UCSD-AML1 (cell line): ENCODE data around the gene HEATR1.
"Not testable (repeated sequence)": the region's sequence is repeated elsewhere in the genome, so short reads cannot be mapped to it uniquely, and the experiment has no call there.

Experiments
- DNase-seq: peaks from one replicate; lab custom pipeline; 2025; ENCODE audit not compliant: unreplicated experiment; lab: John Stamatoyannopoulos, UW

Gene HEATR1

GRCh38 chr1:236603991-236604904 is at the start of gene HEATR1:
Gene HEATR1 (minus strand): TSS chr1:236604516. CDS start chr1:236604095, 421 bp downstream.
- DNase-seq: peak; percentile 89

GRCh38 chr1:236645016-236645680 is 40.8 kb upstream of the HEATR1 start:
- no peak for DNase-seq

GRCh38 chr1:236642763-236643162 is 38.4 kb upstream of the HEATR1 start:
- DNase-seq: no peak

- DNase-seq: no peak
Measured at GRCh38 chr1:236639686-236640085, 35.4 kb upstream of the HEATR1 start.

- no peak for DNase-seq
Measured at GRCh38 chr1:236638945-236639344, 34.6 kb upstream of the HEATR1 start.

- DNase-seq: no peak
Measured at GRCh38 chr1:236636017-236636416, 31.7 kb upstream of the HEATR1 start.

- DNase-seq: no peak
Measured at GRCh38 chr1:236627727-236628408, 23.6 kb upstream of the HEATR1 start.

GRCh38 chr1:236623371-236624166 is 19.3 kb upstream of the HEATR1 start:
- no peak for DNase-seq

GRCh38 chr1:236622407-236622806 is 18.1 kb upstream of the HEATR1 start:
- DNase-seq: no peak

GRCh38 chr1:236619398-236619797 is 15.1 kb upstream of the HEATR1 start:
- no peak for DNase-seq

- DNase-seq: no peak
Measured at GRCh38 chr1:236618507-236618906, 14.2 kb upstream of the HEATR1 start.

- DNase-seq: no peak
Measured at GRCh38 chr1:236615399-236616148, 11.3 kb upstream of the HEATR1 start.

GRCh38 chr1:236612349-236612748 is 8.0 kb upstream of the HEATR1 start:
- DNase-seq: no peak

GRCh38 chr1:236608930-236609726 is 4.8 kb upstream of the HEATR1 start:
- peak; percentile 27 for DNase-seq

- DNase-seq: not testable (repeated sequence)
Measured at GRCh38 chr1:236607597-236607996, 3.3 kb upstream of the HEATR1 start.

GRCh38 chr1:236604905-236605806 is 840 bp upstream of the HEATR1 start:
- DNase-seq: no peak

- no peak for DNase-seq
Measured at GRCh38 chr1:236602171-236602570, 2.1 kb downstream of the HEATR1 start.

GRCh38 chr1:236590553-236591150 is 13.7 kb downstream of the HEATR1 start:
- DNase-seq: no peak
